GM18505 (cell line): ENCODE measurements around the gene UBA52.

ENCODE experiments used
- ATAC-seq: cut with Tn5 transposase; IDR thresholded peaks from one replicate; pipeline ENCODE4 v1.9.1; 2021; ENCODE audit not compliant: unreplicated experiment
- POLR2A ChIP-seq: IDR thresholded peaks from 4 replicates; pipeline ENCODE4 v1.6.1; 2011; ENCODE audit warnings: borderline replicate concordance; ENCODE audit not compliant: insufficient read depth, insufficient read length; ENCODE audit errors: extremely low read depth

The UBA52 gene

DNA sequence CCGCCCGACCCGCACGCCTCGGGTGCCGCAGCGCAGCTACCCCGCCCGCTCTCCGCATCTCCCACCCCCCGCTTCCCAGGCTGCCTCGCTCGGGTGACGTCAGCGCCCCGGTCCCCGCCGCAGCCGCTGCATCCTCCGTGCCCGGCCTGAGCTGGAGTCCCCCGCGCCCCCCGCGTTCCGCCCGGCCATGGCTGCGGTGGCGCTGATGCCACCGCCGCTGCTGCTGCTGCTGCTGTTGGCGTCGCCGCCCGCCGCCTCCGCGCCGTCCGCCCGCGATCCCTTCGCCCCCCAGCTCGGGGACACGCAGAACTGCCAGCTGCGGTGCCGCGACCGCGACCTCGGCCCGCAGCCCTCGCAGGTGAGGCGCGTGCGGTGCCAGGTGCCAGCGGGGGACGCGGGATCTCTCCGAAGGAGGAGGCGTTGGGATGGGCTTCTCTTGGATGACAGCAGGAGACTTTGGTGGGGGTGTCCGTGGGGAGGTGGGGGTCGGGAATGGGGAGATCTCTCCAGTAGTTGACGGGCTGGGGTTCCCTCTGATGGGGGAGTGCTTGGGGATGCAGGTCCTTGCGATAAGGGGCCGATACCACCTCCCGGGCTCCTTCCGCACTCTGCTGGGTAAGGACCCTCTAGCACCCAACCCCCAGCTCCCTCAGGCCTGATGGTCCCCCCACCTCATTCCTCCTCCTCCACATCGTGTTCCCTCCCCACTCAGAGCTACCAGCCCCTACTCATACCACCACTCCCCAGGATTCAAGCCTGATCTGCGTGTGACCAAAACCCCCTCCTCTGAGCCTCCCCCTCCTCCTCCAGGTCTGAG lies 41.3 kb downstream of the UBA52 start, which contains the start of gene TMEM59L:
TMEM59L (plus strand) TSS at position 99 of the 817 bp plus-strand sequence; CDS start at position 188, 89 bp downstream.
- ATAC-seq, result no peak
- TF ChIP-seq POLR2A, result no peak

DNA sequence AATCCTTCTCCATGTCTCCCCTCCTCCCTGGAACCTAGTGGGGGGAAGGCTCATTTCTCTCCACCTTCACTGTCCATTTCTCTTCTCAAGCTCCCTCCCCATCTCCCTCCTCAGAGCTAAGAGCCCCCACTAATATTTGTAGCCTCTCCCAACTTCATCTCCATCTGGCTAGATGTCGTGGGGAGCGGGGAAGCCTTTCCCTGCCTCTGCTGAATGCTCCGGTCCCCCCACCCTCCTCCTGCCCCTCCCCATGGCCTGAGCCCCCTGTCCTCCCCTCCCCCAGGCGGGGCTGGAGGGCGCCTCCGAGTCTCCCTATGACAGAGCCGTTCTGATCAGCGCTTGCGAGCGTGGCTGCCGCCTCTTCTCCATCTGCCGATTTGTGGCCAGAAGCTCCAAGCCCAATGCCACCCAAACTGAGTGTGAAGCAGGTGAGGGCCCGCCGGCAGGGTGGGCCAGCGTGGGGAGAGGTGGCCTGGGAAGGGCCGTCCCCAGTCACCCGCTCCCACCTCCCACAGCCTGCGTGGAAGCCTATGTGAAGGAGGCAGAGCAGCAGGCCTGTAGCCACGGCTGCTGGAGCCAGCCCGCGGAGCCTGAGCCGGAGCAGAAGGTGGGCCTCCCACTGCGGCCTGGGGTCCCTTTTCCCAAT lies 42.1 kb downstream of the UBA52 start:
- ATAC-seq, result no peak
- TF ChIP-seq POLR2A, result no peak

DNA sequence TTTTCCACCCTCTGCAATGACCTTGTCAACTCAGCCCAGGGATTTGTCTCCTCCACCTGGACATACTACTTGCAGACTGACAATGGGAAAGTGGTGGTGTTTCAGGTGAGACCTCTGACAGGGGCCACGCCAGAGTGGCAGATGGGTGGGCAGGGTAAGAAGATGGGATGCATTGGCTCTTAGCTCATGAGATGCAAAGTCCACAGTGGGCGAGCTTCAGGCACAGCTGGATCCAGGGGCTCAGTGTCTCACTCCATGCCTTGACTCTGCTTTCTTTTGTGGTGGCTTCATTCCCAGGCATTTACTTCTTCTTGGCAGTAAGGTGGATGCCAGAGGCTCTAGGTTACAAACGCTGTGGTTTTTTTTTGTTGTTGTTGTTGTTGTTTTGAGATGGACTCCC lies 44.4 kb downstream of the UBA52 start:
- no peak for ATAC-seq
- no peak for TF ChIP-seq POLR2A

DNA sequence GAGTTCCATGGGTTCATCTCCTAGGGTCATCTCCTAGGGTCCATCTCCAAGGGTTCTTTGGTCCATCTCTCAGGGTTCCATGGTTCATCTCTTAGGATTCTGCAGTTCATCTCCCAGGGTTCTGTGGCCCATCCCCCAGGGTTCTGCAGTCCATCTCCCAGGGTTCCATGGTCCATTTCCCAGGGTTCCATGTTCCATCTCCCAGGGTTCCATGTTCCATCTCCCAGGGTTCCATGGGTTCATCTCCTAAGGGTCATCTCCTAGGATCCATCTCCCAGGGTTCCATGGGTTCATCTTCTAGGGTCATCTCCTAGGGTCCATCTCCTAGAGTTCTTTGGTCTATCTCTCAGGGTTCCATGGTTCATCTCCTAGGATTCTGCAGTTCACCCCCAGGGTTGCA lies 45.9 kb downstream of the UBA52 start:
- TF ChIP-seq POLR2A, result no peak
- no peak for ATAC-seq

DNA sequence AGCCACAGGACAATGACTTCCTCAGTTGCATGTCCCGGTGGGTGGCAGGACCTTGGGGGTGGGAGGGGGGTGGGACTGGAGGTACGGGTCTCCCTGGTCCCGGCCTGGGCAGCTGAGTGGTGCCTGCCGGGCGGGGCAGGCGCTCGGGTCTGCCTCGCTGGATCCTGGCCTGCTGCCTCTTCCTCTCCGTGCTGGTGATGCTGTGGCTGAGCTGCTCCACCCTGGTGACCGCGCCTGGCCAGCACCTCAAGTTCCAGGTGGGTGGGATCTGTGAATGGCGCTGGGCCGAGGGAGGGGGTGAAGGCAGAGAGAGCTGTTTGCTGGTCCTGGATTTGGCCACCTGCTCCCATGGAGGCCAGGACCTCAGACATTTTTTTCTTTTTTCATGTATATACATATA lies 46.6 kb downstream of the UBA52 start:
- ATAC-seq, result no peak
- TF ChIP-seq POLR2A, result no peak

DNA sequence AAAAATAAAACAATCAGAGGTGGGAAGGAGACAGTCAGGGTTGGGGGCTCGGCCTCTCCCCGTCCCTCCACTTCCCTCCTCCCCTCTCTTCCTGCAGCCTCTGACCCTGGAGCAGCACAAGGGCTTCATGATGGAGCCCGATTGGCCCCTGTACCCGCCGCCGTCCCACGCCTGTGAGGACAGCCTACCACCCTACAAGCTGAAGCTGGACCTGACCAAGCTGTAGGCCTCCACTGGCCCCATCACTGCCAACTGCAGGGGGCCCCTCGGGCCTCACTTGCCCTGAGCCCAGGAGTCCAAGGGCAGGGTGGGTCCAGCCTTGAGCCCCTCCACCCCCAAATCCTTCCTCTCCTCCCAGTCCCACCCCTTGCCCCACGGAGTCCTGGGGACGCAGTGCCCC lies 48.7 kb downstream of the UBA52 start:
- no peak for TF ChIP-seq POLR2A
- no peak for ATAC-seq

DNA sequence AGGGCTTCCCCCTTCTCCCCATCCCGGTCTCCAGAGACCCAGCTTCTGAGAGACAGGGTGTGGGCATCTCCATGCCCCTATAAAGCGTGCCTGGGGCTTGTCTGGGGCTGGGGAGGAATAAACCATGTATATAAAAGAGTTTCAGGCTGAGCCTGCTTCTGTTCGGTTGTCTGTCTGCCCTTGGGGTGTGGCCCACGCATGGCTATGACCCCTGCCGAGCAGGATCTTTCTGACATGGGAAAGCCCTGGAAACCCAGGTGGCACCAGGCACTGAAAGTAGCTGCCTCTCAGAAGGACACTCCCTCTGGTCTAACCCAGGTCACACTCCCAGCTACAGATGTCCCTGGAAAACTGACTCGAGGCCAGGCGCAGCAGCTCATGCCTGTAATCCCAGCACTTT lies 49.2 kb downstream of the UBA52 start:
- TF ChIP-seq POLR2A, result no peak
- ATAC-seq, result no peak

DNA sequence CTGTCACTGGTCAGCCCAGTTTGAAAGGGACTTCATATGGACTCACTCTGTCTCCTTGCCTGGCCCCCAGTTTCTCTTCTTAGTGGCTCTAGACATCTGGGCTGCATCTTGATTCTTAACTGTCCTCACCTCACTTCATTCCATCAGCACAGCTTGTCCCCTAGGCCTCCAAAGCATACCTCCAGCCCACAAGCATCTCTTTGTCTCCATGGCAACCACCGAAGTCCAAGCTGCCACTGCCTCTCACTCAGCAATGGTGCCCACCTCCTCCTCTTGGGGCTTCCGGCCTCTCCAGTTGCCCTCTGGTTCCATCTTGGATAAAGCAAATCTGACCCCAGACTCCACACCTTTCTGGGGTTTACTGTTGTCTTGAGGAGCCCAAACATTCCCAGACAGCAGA lies 55.2 kb downstream of the UBA52 start:
- ATAC-seq, result no peak
- TF ChIP-seq POLR2A, result no peak
